ENCODE results near the gene CCR3.

CCR3 gene

DNA sequence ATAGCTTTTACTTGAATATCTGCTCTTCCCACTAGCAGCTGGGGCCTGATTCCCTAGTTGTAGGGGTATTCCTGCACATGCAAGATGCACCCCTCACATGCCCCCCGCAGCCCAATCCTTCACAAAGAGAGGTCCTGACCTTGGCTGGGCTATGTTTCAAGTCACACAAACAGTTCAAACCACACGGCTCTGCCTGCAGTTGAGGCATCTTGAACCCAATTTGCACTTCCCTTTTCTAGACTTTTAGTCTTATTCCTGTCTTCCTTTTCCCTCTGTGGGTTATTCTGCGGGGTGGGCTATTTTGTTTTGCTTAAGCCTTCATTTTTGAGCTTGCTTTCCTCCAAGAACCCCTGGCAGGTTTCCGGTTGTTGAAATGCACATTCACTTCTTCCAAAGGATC, 20.9 kb upstream of the CCR3 start:
- no peak for DNase-seq (ENCODE audit: low spot score)

DNA sequence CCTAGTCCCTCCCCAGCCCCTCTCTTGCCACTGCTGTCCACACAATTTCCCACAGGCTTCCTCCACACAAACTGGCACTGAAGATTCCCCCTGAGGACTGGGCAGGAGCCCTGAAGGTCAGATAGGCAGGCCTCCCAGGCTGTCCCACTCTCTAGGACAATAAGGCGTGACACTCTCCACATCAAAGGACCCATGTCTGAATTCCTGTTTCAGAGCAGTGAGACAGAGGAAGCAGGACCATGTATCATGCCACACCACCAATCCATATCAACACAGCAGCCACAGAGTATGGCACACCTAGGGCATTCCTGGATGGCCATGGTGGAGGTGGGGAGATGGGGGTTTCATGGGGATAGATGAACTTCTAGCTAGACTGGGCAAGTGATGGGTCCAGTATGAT, 20.3 kb upstream of the CCR3 start:
- no peak for DNase-seq (ENCODE audit: low spot score)

- DNase-seq (ENCODE audit: low spot score) = no peak
Observed at GRCh38 chr3:46222435-46223161, 19.7 kb upstream of the CCR3 start.

GRCh38 chr3:46228260-46229242, 13.7 kb upstream of the CCR3 start:
- peak; percentile 65 for DNase-seq (ENCODE audit: low spot score)

GRCh38 chr3:46231323-46231722, 10.9 kb upstream of the CCR3 start:
- no peak for DNase-seq (ENCODE audit: low spot score)

DNA sequence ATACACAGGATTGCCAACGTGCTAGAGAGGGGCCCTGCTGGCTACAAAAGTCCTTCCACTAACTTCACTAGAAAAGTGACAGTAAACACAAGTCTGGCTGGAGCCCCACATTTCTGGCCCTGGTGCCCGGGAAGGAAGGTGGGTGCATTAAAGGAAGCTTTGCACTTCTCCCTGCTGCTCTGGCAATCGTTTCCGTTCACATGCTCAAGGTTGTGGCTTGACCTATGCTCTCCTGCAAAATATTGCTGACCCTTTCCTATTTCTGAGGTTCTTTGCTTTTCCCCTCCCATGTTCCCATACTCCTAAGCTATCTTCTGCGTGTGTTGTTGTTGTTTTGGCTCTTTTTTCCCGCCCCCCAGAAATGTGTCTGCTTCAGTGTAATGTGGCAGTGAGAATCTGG, 9.1 kb upstream of the CCR3 start:
- no peak for DNase-seq (ENCODE audit: low spot score)

DNA sequence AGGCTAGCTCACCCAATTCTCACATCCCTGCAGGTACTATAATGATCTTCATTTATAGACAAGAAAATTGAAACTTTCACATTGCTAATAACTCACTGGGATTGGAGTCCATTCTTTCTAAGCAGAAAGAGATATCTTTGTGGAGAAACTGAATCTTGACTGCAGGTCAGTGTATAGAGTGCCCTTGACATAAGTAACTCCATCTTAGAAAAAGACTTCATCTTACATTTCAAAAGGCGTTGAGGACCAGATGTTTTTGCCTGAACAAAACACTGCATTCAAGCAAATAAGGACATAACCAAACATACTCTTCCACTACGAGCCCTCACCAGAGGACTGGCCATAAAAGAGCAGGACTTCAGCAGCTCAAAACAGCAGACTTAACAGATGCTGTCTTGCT, 6.8 kb upstream of the CCR3 start:
- no peak for DNase-seq (ENCODE audit: low spot score)

GRCh38 chr3:46236294-46237054, 5.8 kb upstream of the CCR3 start:
- no peak for DNase-seq (ENCODE audit: low spot score)

DNA sequence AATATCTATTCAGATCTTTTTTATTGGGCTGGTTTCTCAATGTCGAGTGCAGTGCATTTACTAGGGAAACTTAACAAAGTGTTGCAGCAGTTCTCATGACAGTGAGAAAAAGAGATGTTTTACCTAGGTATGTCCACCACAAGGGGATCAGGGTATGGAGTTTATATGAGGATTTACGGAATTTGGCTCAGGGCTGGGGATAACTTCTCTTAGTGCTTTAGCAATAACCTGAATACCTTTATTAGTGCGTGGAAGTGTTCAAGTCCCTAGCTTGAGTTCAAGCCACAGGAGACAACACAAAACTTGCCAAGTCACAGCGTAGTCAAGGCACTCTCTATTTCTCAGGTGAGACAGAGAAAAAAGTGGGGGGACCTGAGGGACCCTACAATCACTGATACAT, 3.9 kb upstream of the CCR3 start:
- no peak for DNase-seq (ENCODE audit: low spot score)

DNA sequence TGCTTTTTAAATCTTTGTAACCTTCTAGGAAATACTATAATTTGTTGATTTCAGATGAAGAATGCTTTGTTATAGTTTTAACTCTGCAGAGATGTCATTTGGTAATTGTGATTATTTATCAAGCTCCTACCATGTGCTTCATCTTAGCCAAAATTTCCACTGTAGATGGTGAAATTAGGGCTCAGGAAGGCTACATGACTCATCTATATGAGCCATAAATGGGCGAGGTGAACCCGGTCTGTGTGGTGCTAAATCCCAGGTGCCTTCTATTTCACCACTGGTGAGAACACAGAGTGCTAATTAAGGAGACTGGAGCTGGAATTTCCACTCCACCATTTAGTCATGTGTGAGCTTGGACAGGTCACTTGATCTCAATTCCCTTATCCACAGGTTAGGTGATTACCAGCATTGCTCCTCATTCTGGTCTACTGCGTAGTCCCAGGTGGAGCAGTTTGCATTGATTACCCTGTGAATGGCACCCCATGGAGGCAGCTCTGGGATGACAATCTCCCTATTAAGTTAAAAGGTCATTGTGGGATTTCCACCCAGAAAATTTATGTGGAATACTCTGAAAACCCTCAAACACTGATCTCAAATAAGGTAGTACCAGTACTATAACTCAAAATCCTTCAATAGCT, 2.8 kb upstream of the CCR3 start:
- DNase-seq (ENCODE audit: low spot score) = no peak

GRCh38 chr3:46239952-46240351, 2.3 kb upstream of the CCR3 start:
- DNase-seq (ENCODE audit: low spot score) = no peak

GRCh38 chr3:46243560-46243959, 1.3 kb downstream of the CCR3 start:
- DNase-seq (ENCODE audit: low spot score) = no peak

DNA sequence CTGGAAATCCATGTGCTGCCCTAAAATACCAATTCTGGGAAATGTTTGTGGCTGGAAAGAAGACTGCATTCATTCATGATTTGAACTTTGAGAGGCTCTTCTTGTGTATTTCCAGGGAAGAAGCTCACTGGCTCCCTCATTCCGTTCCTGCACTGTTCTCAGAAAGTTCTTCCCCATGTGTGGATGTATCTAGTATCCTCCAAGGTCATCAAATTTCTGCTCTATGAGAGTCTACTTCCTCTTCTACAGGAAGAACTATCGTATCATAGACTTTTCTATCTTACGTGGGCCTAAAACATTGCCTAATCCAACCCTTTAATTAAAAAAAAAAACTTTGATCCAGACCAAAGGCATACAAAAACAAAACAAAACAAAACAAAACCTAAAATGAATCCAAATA, 2.9 kb downstream of the CCR3 start:
- DNase-seq (ENCODE audit: low spot score) = no peak

DNA sequence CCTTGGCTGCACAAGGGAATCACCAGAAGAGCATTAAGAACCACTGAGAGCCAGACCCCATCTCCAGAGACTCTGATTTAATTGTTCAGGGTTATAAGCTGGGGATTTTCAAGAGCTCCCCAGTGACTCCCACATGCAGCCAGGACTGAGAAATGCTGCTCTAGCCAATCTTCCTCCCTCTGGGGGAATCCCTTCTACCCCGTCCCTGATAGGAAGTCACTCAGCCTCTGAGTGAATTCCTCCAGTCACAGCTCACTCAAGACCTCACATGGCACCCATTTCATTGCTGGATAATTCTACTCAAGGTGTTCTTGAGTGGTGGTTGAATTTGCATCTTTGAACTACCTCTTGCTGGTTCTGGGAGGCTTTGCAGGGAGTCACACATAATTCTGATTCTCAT, 10.7 kb downstream of the CCR3 start:
- DNase-seq (ENCODE audit: low spot score) = no peak

DNA sequence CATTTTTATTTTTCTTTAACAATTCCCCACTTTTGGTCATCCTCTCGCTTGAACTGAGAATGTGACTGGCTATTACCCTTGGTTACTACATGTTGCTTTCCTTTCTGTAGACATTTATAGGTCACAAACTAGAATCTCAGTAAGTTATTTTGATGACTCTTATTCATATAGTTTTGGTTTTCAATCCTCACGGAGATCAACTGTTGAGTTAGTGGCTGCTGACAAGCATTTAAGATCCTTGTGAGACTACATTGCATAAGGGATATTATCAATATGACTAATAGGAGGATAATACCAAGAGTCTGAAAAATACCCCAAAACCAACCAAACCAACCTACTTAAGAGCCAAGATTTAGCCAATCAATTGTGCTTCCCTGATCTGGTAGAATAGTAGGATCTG, 16.3 kb downstream of the CCR3 start:
- no peak for DNase-seq (ENCODE audit: low spot score)

GRCh38 chr3:46261926-46262594, 19.8 kb downstream of the CCR3 start:
- DNase-seq (ENCODE audit: low spot score) = no peak

DNA sequence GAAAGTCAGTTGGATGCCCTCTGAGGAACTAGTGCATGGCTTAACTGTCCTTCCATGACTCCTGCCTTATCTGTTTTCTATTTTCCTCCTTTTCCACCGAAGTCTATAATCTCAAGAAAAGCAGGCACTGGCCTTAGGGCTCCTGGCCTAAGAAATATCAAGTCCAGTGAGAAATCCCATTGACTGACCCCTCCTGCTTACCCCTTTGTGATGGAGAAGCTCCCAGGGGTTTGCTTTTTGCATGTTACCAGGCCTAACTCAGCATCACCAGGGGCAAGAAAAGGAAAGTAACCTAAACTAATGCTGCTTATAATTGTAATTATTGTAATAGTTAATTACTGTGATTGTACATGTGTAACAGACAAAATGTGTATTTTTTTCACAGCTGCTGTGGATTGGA, 21.7 kb downstream of the CCR3 start:
- DNase-seq (ENCODE audit: low spot score) = no peak

GRCh38 chr3:46266598-46266997, 24.3 kb downstream of the CCR3 start:
- peak; percentile 11 for DNase-seq (ENCODE audit: low spot score)

DNA sequence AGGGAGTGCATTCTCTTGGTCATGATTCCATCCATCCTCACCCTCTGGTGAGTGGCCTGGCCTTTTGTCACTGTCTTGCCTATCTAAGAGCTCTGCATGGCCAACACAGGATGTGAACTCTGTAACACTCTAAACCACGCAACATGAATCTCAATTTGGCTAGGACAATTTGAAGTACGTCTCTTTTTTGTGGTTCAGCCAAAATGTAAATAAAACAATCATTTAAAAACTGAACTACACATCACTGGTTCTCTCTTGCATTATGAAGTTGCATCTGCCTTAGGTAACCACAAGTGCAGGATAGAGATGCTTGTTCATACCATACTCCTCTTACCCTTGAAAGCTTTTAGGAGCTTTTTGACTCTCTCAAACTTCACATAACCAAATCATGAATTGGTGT, 27.3 kb downstream of the CCR3 start:
- DNase-seq (ENCODE audit: low spot score) = no peak

GRCh38 chr3:46270474-46270873, 28.2 kb downstream of the CCR3 start:
- DNase-seq (ENCODE audit: low spot score) = no peak

DNA sequence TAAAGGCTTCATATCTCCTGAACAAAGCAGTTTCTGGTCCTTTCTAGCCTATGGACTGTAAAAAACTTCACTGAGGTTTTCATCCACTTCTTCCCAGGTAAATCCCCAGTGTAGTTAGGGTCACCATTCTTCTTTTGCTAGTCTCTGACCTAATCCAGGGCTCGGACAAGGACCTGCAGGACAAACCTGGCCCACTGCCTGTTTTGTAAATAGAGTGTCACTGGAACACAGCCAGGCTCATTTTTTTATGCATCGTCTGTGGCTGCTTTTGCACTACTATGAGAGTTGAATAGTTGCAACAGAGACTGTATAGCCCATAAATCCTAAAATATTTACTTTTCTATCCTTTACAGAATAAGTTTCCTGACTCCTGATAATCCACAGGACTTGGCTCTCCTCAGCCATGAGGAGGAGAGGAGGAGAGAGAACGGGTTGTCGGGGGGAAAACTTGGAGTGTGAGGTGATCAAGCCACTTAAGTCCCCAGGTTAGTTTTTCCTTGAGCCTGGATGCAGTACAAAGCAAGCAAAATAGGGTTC, 29.0 kb downstream of the CCR3 start:
- DNase-seq (ENCODE audit: low spot score) = no peak

Data from AG08395 (cell line).